Amniotic stem cell (primary cell): Measurements from ENCODE around the gene FLII.
A peak's percentile ranks its signal among the peaks of the same experiment; 100 is the strongest.

ENCODE experiments used
- DNase-seq: peaks from one replicate; lab custom pipeline; 2025; lab: John Stamatoyannopoulos, UW

Gene FLII

GRCh38 chr17:18260332-18261145 is 2.0 kb upstream of the FLII start, which contains the start of gene MIEF2:
MIEF2 (plus strand) TSS chr17:18260662; CDS start chr17:18262721, 2,059 bp downstream.
- peak; percentile 84 for DNase-seq

DNA sequence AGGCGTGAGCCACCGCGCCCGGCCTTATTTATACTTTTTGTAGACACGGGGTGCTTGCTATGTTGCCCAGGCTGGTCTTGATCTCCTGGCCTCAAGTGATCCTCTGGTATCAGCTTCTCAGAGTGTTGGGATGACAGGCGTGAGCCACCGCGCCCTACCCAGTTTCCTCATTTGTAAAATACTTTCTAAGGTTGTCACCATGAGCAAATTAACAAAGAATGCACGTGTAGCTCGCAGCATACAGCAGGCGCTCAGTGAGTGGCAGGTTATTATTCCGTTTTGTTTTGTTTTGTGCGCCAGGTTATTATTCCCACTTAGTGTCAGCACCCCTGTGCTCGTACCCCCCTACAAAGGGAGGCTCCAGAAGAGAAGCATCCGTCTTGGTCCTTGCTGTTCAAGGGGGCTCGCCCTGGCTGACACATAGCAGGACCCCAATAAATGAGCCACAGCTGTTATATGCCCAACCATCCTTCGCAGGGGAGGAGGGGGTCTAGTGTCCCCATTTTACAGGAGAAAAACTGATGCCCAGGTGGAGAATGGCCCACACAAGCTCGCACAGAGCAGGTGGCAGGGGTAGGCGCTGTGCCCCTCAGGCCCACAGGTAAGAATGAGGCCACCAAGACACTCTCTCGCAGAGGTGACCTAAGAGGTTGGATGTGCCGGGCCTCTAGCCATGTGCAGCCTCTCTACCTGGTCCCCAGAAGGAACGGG is 1.2 kb upstream of the FLII start:
- DNase-seq = no peak

GRCh38 chr17:18257982-18258355 is 569 bp downstream of the FLII start:
- DNase-seq = peak; percentile 51

DNA sequence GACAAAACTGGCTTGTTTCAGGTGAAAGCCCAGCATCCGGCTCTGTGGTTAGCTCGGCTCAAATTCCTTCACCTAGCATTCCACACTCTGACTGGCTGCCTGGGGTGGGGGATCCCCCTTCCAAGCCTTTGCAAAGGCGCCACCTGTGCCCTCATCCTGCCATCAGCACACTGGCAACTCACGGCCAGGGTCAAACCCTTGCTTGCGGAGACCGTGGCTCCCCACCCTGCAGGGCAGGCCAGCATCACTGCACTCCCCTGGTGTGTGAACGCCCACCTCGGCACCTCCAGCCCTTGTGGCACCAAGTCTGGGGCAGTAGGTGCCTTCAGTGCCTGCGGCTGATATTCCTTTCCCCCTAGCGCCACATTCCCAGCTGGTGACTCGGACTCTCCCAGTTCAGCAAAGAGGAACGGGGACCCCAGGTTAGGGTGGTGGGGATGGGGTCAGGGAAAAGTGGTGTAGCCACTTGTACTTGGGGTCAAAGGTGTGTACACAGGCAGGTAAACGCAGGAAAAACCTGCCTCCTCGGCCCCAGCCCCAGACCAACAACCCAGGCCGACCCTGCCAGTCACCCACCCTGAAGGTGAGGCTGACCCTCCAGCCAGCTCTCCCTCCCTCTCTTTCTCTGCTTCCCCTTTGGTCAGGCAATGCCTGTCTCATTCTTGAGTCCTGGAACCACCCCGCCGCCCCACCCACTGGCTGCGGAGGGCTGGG is 1.1 kb downstream of the FLII start:
- DNase-seq = no peak

- DNase-seq = no peak
These were observed 1.8 kb downstream of the FLII start for GRCh38 chr17:18256776-18257175.

DNA sequence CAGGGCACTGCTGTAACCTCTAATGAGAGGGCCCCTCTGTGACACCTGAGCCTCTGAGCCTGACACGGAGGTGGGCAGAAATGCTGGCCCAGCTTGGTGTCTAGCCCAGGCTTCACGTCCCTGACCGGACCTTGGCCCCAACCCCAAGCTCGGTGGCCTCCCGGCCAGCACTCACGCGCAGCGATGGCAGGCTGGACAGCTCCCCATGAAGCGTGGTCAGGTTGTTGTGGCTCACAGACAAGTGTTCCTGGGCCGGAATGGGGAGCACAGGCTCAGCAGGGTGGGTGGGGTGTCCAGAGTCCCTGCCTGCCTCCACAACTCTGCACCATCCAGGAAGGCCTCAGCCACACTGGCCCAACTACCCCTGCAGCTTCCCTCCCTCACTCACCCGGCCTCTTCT is 2.2 kb downstream of the FLII start:
- DNase-seq = no peak

DNA sequence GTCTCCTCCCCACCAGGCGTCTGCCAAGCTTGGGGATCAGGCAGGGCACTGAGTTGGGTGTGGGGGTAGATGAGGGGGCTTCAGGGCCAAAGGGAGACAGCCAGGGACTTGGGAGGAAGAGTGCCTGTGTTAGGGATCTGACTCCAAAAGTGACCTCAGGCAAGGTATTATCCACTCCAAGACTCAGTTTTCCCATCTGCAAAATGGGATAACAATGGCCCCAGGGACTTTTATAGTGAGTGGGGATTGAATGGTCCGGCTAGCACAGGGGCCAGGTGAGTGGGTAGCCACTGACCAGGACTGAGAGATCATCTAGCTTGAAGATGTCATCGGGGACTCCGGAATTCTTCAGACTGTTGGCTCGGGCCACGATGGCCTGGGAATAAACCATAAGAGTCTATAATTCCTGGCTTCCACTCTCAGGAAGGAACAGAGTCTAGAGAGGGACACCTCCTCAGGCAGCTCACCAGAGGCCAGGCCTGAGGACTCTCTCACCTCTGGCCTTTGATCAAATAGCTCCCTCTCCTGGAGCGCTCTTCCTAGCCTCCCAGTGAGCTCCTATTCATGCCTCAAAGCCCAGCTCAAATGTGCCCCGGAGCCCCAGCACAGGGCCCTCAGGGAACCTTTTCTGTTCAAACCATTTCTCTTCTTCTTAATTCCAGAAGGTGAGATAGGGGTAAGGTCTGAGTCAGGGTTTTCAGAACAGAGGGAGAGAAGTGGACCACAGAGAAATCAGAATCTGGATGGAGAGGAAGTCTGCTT is 3.5 kb downstream of the FLII start:
- no peak for DNase-seq

- DNase-seq = no peak
These were observed 4.4 kb downstream of the FLII start for GRCh38 chr17:18253947-18254821.

- DNase-seq = no peak
These were observed 5.2 kb downstream of the FLII start for GRCh38 chr17:18253187-18253884.

- no peak for DNase-seq
These were observed 6.4 kb downstream of the FLII start for GRCh38 chr17:18252160-18252559.

- no peak for DNase-seq
These were observed 7.3 kb downstream of the FLII start for GRCh38 chr17:18251204-18251603.

DNA sequence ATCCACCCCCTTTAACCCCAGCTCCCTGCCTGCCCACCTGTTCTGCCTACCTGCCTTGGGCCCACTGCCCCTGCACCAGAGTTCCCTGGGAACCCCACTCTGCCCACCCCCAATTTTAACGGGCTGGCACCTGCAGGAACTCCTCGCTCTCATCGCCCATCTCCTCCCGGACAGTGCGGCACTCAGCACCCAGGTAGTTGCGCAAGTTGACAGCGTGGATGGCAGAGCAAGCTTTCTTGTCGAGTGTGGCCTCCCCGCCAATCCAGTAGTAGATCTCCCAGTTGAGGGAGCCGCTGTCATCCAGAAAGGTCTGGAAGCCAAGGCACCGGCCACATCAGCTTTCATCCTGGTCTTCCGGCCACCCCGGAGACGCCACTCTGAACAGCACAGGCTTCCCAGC is 7.8 kb downstream of the FLII start:
- DNase-seq = no peak

DNA sequence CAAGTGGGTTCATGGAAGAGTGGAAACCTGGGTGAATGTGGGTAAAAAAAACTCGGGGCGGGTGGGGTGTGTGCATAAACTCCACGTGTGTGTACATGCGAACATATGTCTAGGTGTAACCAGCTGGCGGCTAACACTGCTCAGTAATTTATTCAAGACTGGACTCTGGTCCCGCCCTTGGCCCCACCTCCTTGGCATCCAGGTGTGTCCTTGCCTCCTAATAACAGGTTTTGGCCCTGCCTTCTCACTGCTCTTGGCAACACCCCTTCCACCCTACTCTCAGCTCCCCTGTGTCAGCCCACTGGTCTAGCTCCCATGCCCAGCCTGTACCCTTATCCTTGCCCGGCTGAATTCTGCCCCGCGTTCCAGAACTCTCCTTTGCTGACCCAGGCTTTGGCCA is 8.3 kb downstream of the FLII start:
- no peak for DNase-seq

DNA sequence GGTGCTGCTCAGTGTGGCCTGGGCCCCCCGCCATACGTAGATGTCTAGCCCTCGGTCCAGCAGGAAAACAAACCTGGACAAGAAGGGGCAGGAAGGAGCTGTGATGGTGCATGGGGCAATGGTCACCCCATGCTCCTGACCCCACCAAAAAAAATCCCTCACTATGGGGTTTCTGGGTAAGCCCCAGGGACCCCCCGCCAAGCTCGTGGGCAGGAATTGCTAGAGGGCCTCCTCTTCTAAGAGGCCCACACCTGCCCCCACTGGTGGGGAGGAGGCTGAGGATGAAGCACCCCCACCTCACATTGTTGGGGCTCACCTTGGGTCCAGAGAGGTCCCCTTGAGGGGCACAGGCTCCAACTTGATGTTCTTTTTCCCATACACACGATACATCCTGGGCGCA is 9.7 kb downstream of the FLII start:
- no peak for DNase-seq

DNA sequence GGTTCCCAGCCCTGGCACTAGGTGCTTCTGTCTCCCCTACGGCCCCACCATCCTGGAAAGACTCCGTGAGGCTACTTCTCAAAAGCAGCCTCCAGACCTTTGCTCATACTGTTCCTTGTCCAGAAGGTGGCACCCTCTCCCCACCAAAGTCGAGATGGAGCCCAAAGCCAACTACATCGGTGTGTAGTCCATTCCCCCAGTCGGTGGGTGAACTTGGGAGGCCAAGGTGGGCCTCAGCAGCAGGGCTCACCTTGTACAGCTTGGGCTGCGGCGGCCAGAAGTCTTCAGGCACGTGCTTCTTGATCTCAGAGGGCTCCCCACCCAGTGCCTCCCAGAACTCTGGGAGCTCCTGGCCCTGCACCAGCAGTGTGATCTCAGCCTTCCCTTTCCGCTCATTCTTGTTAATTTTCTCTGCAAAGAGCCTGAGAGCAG is 10.2 kb downstream of the FLII start:
- DNase-seq = peak; percentile 31

- DNase-seq = no peak
These were observed 10.9 kb downstream of the FLII start for GRCh38 chr17:18247613-18248001.

GRCh38 chr17:18246880-18247612 is 11.5 kb downstream of the FLII start:
- no peak for DNase-seq

DNA sequence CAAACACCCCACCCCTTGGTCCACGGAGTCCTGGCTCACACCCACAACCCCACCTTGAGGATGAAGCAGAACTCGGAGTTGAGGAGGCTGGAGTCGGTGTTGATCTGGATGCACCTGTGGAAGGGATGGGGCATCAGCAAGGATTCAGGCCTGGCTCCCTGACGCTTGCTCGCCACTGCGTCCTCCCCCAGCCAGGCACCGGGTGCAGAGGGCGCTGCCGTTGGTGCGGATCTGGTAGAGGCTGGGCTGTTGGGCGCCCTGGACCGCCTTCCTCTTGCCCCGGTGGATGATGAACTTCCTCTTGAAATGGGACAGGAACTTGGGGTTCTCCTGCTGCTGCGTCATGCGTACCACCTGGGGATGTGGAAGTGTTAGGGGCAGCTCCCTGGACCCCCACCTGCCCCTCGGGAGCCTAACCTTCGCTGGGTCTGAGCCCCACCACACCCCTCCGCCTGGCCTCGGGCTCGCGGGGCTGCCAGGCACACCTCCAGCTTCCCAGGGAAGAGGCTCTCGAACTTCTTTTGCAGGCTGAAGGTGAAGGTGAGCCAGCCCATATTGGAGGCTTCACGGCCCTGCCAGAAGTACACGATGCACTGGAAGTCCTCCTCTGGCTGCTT is 12.3 kb downstream of the FLII start:
- no peak for DNase-seq

- DNase-seq = no peak
These were observed 13.3 kb downstream of the FLII start for GRCh38 chr17:18245038-18245776.
